K562 (cell line): ENCODE measurements around the gene CCDC185. TPM values are rescaled to one million over a fixed set of nuclear protein-coding genes. Genes with fewer than 3 reads are reported as not detected.

Experiments
- ARID4B ChIP-seq: sonication (generic); formaldehyde crosslinking; IDR thresholded peaks from 2 replicates; pipeline ENCODE4 v1.8.0; 2022; ENCODE audit warnings: mild to moderate bottlenecking, missing genetic modification reagents
- CREM ChIP-seq: IDR thresholded peaks from 2 replicates; pipeline ENCODE4 v1.6.1; 2014; ENCODE audit warnings: antibody characterized with exemption, low read depth
- DACH1 ChIP-seq: fragments of 450-650 bp; IDR thresholded peaks from 2 replicates; pipeline ENCODE4 v1.6.1; 2018; ENCODE audit not compliant: partially characterized antibody
- DIDO1 ChIP-seq: fragments of 450-650 bp; IDR thresholded peaks from 2 replicates; pipeline ENCODE4 v1.6.1; 2016; ENCODE audit warnings: low read depth, missing biosample characterization, missing genetic modification characterization
- FOSL1 ChIP-seq: fragments of 200-800 bp; sonication (Bioruptor generic); conservative IDR thresholded peaks from 2 replicates; pipeline ENCODE4 v1.6.1; 2016; ENCODE audit warnings: missing genetic modification characterization, missing compliant biosample characterization
- GABPB2 ChIP-seq: fragments of 250-450 bp; sonication (Bioruptor Pico); conservative IDR thresholded peaks from 2 replicates; pipeline ENCODE4 v1.5.1; 2021; ENCODE audit warnings: mild to moderate bottlenecking
- ILF3 ChIP-seq: fragments of 450-650 bp; IDR thresholded peaks from 2 replicates; pipeline ENCODE4 v1.6.1; 2018; ENCODE audit warnings: antibody characterized with exemption, mild to moderate bottlenecking, moderate library complexity, borderline replicate concordance
- JUNB ChIP-seq: fragments of 450-650 bp; formaldehyde crosslinking; conservative IDR thresholded peaks from 2 replicates; pipeline ENCODE4 v1.4.0; 2020; ENCODE audit warnings: mild to moderate bottlenecking
- JUND ChIP-seq, 2 experiments: IDR thresholded peaks; 2 replicates in 1 of 2; 3 replicates in 1 of 2; pipeline ENCODE4 v1.6.1; 2011; ENCODE audit warnings: borderline replicate concordance in 2 of 2, low read depth in 2 of 2, low read length in 2 of 2, improper control_type of control experiment in 1 of 2, missing biosample characterization in 1 of 2, missing genetic modification characterization in 1 of 2, missing genetic modification reagents in 1 of 2
- MEF2D ChIP-seq: conservative IDR thresholded peaks from 2 replicates; pipeline ENCODE4 v1.6.1; 2016; ENCODE audit warnings: low read depth, missing genetic modification characterization, missing compliant biosample characterization
- MTA1 ChIP-seq: fragments of 450-650 bp; IDR thresholded peaks from 2 replicates; pipeline ENCODE4 v1.6.1; 2017; ENCODE audit warnings: borderline replicate concordance
- NR1H2 ChIP-seq: sonication (generic); formaldehyde crosslinking; IDR thresholded peaks from 2 replicates; pipeline ENCODE4 v1.4.0; 2020; ENCODE audit warnings: mild to moderate bottlenecking, missing genetic modification reagents
- SRF ChIP-seq, 2 experiments: fragments of 250-450, 450-650 bp in 1 of 2; sonication (Bioruptor Pico) in 1 of 2; sonication (generic) in 1 of 2; formaldehyde crosslinking; IDR thresholded peaks; 2 replicates each; pipeline versions ENCODE4 v1.5.0 to v1.5.1; 2020 to 2022; ENCODE audit warnings: mild to moderate bottlenecking in 1 of 2, missing genetic modification reagents in 1 of 2
- TFAM ChIP-seq: fragments of 250-450 bp; sonication (Bioruptor Pico); conservative IDR thresholded peaks from 2 replicates; pipeline ENCODE4 v1.5.0; 2021; ENCODE audit warnings: mild to moderate bottlenecking, moderate library complexity
- ZFP1 ChIP-seq: fragments of 450-650 bp; formaldehyde crosslinking; IDR thresholded peaks from 2 replicates; pipeline ENCODE4 v1.4.0; 2020; ENCODE audit warnings: mild to moderate bottlenecking, mixed read lengths
- ZFP30 ChIP-seq: fragments of 250-450 bp; sonication (Bioruptor Pico); IDR thresholded peaks from 2 replicates; pipeline ENCODE4 v1.8.0; 2022; ENCODE audit warnings: moderate library complexity, mild to moderate bottlenecking, inconsistent platforms, borderline replicate concordance
- ZNF282 ChIP-seq: sonication (generic); formaldehyde crosslinking; IDR thresholded peaks from 2 replicates; pipeline ENCODE4 v1.8.1; 2023; ENCODE audit warnings: missing genetic modification reagents
- ZNF3 ChIP-seq: fragments of 250-450 bp; sonication (Bioruptor Pico); IDR thresholded peaks from 2 replicates; pipeline ENCODE4 v1.5.0; 2021; ENCODE audit warnings: mild to moderate bottlenecking, moderate library complexity
- ZZZ3 ChIP-seq: fragments of 450-650 bp; IDR thresholded peaks from 2 replicates; pipeline ENCODE4 v1.6.1; 2016; ENCODE audit warnings: antibody characterized with exemption, mild to moderate bottlenecking, moderate library complexity
- polyA plus RNA-seq, 8 experiments: library from polyadenylated mRNA; depleted of rRNA in 4 of 8; stranded (reverse) in 5 of 8; unstranded in 3 of 8; fragments of >200 nt; fragmentation: Nextera tagmentation in 2 of 8; fragmentation: Illumina TruSeq in 1 of 8; extraction: Ambion mirVana in 2 of 8; extraction: Trizol in 1 of 8; gene quantifications; 2 replicates each; pipeline versions ENCODE4 v1.2.1 to v1.2.3, GENCODE V29; 2011 to 2014; ENCODE audit warnings: inconsistent platforms in 1 of 8, missing spikeins in 1 of 8
- total RNA-seq, 7 experiments: library from RNA; depleted of rRNA in 6 of 7; stranded (reverse); fragments of >200 nt in 6 of 7; fragmentation: Illumina TruSeq in 2 of 7; extraction: Trizol in 2 of 7; gene quantifications; 2 replicates each; pipeline versions ENCODE4 v1.2.1 to v1.2.3, GENCODE V29; 2011 to 2021; ENCODE audit warnings: low replicate concordance in 1 of 7
- TF ChIP-seq, protein P1 (sequence below): fragments of 150-350 bp; IDR thresholded peaks from 2 replicates; pipeline ENCODE4 v1.6.1; 2014; ENCODE audit warnings: low read depth, mild to moderate bottlenecking, low read length, borderline replicate concordance

CCDC185 gene
- total and polyA plus RNA-seq, 9 of the 15 experiments (the other 6 are each of a cell fraction or from before 2014, with no cell fraction given): not detected

DNA sequence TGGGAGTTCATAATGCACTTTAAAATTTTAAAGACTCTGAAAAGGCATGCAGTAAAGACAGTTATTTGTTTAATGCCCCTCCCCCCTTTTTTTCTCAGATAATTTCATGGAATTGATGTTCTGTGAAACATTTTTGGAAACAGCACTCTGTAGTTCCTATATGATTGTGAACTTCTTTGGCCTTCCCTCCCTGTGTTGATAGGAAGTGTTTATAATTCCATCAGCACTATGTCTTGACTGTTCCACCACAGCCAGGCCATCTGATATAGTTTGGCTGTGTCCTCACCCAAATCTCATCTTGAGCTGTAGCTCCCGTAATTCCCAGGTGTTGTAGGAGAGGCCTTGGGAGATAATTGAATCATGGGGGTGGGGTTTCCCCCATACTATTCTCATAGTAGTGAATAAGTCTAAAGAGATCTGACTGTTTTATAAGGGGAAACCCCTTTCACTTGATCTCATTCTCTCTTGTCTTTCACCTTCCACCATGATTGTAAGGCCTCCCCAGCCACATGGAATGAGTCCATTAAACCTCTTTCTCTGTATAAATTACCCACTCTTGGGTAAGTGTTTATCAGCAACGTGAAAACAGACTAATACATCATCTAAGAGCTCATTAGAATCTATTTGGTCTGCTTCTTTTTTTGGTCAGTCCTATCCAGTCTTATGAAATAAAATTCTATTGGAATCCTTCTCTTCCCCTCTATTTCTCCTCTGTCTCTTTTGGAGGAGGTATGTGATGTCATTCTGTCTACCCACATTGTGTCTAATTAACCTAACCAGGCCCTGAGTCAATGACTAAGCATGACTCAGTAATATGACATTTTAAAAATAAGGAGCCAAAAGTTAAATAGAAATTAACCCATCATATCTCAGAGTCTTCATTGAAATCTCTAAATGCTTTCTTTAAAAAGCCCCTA, 8.9 kb downstream of the CCDC185 start (continued):
- TF ChIP-seq NR1H2 (CRISPR knock-in tag) (no peak), ZNF3 (CRISPR knock-in tag) (no peak), DIDO1 (tag) (no peak), ILF3 (no peak), JUND (IDR thresholded peaks at IDR 0.05; ENCODE audit: borderline replicate concordance, low read depth, low read length) (peak; percentile 82), JUND (tag; IDR thresholded peaks at IDR 0.05; ENCODE audit: borderline replicate concordance, low read depth, low read length) (peak; percentile 93), MEF2D (tag) (no peak), MTA1 (no peak), DACH1 (peak; percentile 48), GABPB2 (no peak), ZNF282 (CRISPR knock-in tag) (no peak), ZZZ3 (no peak), ZFP1 (CRISPR knock-in tag) (no peak), ARID4B (CRISPR knock-in tag) (no peak), TFAM (no peak), JUNB (CRISPR knock-in tag) (0 out of 2 replicates have a peak, but pooled peaks have one; percentile 47), CREM (peak; percentile 64; the same call in 1 of the 2 replicates), ZFP30 (CRISPR knock-in tag) (no peak), SRF (CRISPR knock-in tag; IDR thresholded peaks at IDR 0.05) (peak in 1 of 2 experiments; percentile 20; a peak in 1 of 4 replicates), FOSL1 (tag) (peak; percentile 98)
- TF ChIP-seq, protein P1, sequence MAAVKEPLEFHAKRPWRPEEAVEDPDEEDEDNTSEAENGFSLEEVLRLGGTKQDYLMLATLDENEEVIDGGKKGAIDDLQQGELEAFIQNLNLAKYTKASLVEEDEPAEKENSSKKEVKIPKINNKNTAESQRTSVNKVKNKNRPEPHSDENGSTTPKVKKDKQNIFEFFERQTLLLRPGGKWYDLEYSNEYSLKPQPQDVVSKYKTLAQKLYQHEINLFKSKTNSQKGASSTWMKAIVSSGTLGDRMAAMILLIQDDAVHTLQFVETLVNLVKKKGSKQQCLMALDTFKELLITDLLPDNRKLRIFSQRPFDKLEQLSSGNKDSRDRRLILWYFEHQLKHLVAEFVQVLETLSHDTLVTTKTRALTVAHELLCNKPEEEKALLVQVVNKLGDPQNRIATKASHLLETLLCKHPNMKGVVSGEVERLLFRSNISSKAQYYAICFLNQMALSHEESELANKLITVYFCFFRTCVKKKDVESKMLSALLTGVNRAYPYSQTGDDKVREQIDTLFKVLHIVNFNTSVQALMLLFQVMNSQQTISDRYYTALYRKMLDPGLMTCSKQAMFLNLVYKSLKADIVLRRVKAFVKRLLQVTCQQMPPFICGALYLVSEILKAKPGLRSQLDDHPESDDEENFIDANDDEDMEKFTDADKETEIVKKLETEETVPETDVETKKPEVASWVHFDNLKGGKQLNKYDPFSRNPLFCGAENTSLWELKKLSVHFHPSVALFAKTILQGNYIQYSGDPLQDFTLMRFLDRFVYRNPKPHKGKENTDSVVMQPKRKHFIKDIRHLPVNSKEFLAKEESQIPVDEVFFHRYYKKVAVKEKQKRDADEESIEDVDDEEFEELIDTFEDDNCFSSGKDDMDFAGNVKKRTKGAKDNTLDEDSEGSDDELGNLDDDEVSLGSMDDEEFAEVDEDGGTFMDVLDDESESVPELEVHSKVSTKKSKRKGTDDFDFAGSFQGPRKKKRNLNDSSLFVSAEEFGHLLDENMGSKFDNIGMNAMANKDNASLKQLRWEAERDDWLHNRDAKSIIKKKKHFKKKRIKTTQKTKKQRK: no peak
